Endothelial cell of hepatic sinusoid (primary cell): ENCODE data around the gene LRRC14B.
"Not testable (repeated sequence)": the region's sequence is repeated elsewhere in the genome, so short reads cannot be mapped to it uniquely, and the experiment has no call there.

Experiments used
- in situ Hi-C: cut with HindIII; loops from 2 replicates; pipeline ENCODE4 v1.10.0; 2017; ENCODE audit warnings: low sequenced_read_pairs

Gene LRRC14B

GRCh38 chr5:190366-191035, 794 bp upstream of the LRRC14B start:
- in situ Hi-C loops = no loop called here

DNA sequence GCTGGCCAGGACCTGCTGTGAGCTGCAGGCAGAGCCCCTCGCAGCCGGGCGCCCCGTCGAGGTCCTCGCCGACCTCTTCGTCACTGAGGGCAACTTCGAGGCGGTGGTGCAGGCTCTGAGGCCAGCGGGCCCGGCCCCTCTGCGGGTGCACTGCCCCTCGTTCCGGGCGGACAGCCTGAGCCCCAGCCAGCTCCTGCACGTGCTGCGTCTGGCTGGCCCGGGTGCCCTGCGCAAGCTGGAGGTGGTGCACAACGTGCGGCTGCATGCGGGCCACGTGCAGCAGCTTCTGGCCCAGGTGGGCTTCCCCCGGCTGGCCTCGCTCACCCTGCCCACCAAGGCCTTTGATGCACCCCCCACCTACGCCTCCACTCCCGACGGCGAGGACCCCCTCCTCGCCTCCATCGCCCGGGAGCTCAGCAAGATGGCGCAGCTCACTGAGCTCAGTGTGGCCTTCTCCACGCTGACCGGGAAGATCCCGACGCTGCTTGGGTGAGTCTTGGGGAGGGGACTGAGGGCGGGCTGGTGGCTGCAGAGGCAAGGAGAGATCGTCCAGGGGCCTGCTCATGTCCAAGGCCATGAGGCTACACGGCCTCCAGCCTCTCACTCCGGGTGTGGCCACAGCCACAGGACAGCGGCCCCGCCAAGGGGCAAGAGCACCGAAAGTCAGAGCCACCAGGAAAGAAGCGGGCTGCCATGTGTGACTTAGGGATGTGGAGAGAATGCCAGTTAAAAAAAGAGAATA, 825 bp downstream of the LRRC14B start:
- in situ Hi-C loops = no loop called here

DNA sequence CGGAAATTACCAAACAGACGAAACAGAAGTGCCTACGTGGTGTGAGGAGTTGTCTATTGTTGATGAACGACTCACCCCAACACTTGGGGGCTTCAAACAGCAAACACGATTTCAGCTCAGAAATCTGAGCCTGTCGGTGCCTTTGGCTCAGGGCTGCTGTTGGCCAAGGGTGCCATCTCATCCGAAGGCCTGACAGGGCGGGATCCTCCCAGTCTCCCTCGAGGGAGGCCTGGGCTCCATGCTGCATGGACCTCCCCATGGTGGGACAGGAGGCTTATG, 1.3 kb downstream of the LRRC14B start:
- in situ Hi-C loops = no loop called here

DNA sequence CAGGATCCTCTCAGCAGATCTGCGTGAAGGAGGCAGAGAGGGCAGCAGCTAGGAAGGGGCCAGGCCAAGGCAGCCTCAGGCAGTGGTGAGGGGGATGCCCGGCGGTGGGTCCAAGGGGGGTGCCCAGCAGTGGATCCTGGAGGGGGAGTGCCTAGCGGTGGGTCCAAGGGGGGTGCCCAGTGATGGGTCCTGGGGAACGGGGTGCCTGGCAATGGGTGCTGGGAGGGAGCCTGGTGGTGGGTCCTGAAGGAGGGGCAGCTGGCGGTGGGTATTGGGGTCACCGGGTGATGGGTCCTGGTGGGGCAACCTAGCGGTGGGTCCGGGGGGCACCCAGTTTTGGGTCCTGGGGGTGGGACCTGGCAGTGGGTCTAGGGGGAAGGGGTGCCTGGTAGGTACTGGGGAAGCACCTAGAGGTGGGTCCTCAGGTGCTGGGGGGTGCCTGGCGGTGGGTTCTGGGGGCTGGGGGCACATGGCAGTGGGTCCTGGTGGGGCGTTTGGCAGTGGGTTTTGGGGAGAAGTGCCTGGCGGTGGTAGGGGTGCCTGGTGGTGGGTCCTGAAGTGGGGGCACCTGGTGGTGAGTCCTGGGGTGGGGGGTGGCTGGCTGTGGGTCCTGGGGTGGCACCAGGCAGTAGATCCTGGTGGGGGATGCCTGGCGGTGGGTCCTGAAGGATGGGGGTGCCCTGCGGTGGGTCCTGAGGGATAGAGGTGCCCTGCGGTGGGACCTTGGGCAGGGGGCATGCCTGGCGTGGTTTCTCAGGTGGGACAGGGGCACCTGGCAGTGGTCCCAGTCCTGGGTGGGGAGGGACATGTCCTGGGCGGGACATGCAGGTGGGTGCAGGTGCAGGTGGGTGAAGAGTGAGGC, 1.9 kb downstream of the LRRC14B start:
- in situ Hi-C loops = no loop called here

DNA sequence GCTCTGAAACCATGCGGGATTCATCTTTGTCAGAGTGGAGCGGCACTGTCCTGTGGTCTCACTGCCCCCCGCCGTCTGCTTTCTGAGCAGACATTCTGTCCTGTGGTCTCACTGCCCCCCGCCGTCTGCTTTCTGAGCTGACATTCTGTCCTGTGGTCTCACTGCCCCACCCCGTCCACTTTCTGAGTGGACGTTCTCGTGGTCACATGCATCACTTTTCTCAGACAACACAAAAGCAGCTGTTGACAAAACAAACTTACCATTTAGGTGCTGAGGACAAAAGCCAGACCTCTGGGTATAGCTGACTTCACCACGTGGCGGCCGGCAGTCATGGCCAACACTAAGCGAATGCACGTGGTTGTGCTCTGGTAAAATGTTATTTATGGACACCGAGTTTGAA, 2.8 kb downstream of the LRRC14B start:
- in situ Hi-C loops = no loop called here

- in situ Hi-C loops = no loop called here
Observed at GRCh38 chr5:194603-195209, 3.4 kb downstream of the LRRC14B start.

GRCh38 chr5:195401-196160, 4.3 kb downstream of the LRRC14B start:
- in situ Hi-C loops = no loop called here

- in situ Hi-C loops = no loop called here
Observed at GRCh38 chr5:196350-196749, 5.1 kb downstream of the LRRC14B start.

DNA sequence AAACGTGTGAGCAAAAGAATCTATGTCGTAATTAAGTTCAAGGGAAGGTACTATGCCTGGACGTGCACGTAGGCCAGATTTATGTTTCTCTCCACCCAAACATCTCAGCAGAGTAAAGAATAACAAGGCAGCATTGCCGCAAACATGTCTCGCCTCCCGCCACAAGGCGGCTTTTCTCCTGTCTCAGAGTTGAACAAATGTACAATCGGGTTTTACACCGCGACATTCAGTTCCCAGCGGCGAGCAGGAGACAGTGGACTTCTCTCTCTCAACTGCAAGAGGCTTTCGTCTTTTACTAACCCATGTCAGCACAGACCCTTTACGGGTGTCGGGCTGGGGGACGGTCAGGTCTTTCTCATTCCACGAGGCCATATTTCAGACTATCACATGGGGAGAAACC, 5.7 kb downstream of the LRRC14B start:
- in situ Hi-C loops = not testable (repeated sequence)

- in situ Hi-C loops = no loop called here
Observed at GRCh38 chr5:197892-198489, 6.7 kb downstream of the LRRC14B start.

GRCh38 chr5:198516-199196, 7.4 kb downstream of the LRRC14B start:
- in situ Hi-C loops = no loop called here

DNA sequence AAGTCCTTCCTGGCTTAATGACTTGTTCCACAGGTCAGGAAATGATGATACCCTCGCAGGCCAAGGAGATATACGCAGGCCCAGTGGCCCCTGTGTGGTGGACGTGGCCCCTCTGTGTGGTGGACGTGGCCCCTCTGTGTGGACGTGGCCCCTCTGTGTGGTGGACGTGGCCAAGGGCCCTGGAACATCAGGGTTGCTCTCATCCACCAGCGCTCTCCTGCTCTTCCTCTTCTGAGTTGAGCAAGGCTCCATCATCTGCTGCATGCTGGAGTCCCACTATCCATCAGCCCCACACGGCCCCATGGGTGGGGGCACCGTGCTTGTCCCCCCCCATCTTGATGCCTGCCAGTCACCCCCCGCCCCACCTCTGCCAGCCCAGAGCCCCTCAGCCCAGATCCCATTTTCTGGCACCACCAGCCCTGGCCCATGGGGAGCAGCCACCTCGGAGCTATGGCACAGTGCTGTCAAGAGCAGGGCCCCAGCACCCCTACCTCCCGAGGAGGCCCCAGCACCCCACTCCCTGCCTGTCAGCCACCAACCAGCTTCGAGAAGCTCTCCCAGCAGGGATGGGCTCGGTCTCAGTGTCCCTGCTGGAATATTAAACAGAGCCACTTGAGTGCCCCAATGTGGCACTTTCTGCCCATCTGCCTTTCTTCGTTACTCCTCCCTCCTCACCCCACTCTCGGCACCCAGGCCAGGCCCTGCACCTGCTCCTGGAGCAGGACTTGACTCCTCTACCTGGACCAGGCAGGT, 8.1 kb downstream of the LRRC14B start:
- in situ Hi-C loops = no loop called here

GRCh38 chr5:199950-200645, 8.8 kb downstream of the LRRC14B start:
- in situ Hi-C loops = no loop called here

GRCh38 chr5:200985-201384, 9.7 kb downstream of the LRRC14B start:
- in situ Hi-C loops = no loop called here

DNA sequence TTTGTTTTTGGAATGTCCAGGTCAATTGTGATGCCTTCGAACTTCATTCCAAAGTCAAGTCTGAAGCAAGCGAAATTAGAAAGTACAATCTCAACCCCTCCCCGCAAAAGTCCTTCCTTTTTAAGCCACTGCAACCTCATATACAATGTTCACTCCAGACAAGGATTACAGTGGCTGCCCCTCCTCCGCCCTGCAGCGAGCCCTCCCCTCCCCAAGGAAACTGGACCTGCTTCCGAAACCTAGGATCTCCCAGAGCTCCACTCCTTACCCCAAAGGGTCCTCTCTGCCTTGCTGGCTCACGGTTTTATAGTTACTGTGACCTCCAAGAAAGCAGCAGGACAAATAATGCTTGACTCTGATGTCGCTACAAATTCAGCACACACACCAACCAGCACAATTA, 10.4 kb downstream of the LRRC14B start:
- in situ Hi-C loops = no loop called here

DNA sequence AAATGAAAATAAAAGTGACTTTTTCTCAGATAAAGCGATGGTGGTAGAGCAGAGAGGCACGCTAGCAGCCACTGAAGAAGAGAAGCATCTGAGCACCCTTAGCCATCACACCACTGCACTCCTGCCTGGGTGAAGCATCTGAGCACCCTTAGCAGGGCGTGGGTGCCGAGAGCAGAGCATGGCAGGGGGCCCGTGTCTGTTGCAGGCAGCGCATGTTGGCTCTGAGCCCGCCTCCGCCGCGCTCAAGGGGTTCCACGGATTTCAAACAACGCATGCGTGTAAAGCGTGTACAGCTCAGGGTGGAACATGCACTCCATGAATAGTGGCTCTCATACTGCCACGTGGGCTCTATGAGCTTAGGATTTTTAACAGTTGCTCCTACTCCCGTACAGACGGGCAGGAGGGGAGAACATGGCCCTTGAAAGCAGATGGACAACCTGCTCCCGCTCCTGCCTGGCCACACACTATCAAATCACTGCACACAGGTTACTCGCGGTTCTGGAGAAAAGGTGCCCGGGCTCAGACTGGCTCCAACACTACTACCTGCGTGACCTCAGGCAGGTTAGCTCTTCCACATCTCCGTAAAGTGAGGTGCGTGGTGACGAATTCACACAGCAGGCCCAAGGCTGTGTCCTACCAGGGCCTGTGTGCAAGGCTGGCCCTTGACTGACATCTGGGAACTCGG, 12.1 kb downstream of the LRRC14B start:
- in situ Hi-C loops = no loop called here

GRCh38 chr5:204001-204400, 12.7 kb downstream of the LRRC14B start:
- in situ Hi-C loops = no loop called here

GRCh38 chr5:204462-204861, 13.2 kb downstream of the LRRC14B start:
- in situ Hi-C loops = no loop called here
